Endothelial cell (in vitro differentiated cells): ENCODE measurements around the gene ATG5. TPM values are rescaled to one million over a fixed set of nuclear protein-coding genes. Genes with fewer than 3 reads are reported as not detected.

Experiments
- DNase-seq: peaks from one replicate; pipeline ENCODE4 v3.0.0; 2021; ENCODE audit warnings: low spot score
- H3K27ac Mint-ChIP-seq: one replicate; pipeline ENCODE4 v1.8.0; 2021; ENCODE audit warnings: mixed read lengths, inconsistent platforms; ENCODE audit not compliant: unreplicated experiment
- H3K27me3 Mint-ChIP-seq: one replicate; pipeline ENCODE4 v1.8.0; 2021; ENCODE audit warnings: mild to moderate bottlenecking, moderate library complexity, mixed read lengths, inconsistent platforms; ENCODE audit not compliant: unreplicated experiment
- H3K36me3 Mint-ChIP-seq: one replicate; pipeline ENCODE4 v1.8.0; 2021; ENCODE audit warnings: mild to moderate bottlenecking, low read depth, mixed read lengths, inconsistent platforms; ENCODE audit not compliant: unreplicated experiment
- H3K4me1 Mint-ChIP-seq: one replicate; pipeline ENCODE4 v1.8.0; 2021; ENCODE audit warnings: mild to moderate bottlenecking, mixed read lengths, inconsistent platforms; ENCODE audit not compliant: unreplicated experiment
- H3K4me3 Mint-ChIP-seq: one replicate; pipeline ENCODE4 v1.8.0; 2021; ENCODE audit warnings: mild to moderate bottlenecking, mixed read lengths, inconsistent platforms; ENCODE audit not compliant: unreplicated experiment
- H3K9me3 Mint-ChIP-seq: one replicate; pipeline ENCODE4 v1.8.0; 2021; ENCODE audit warnings: mixed read lengths, inconsistent platforms; ENCODE audit not compliant: unreplicated experiment
- CTCF ChIP-seq: fragments of 200-600 bp; sonication (generic); IDR thresholded peaks from one replicate; pipeline ENCODE4 v1.5.0; 2021; ENCODE audit warnings: antibody characterized with exemption; ENCODE audit not compliant: unreplicated experiment
- total RNA-seq: library from RNA; stranded (reverse); fragmentation: NEBNext Ultra II Directional; extraction: Animal tissue kit (Norgen Biotek cat#: 25700); gene quantifications from one replicate; pipeline ENCODE4 v1.2.1, GENCODE V29; 2021; ENCODE audit not compliant: unreplicated experiment

The ATG5 gene
- total RNA-seq, 1 donor from 2014 or later = 27.5 TPM

GRCh38 chr6:106206905-106207304 is 118.7 kb downstream of the ATG5 start:
- no peak for DNase-seq
- H3K9me3 Mint-ChIP-seq = no peaks in the 10 kb centered on the region
- TF ChIP-seq CTCF = no peak
- no peak overlapping the region for H3K4me3 Mint-ChIP-seq
- H3K27ac Mint-ChIP-seq = no peak overlapping the region
- no peaks in the 10 kb centered on the region for H3K27me3 Mint-ChIP-seq
- H3K36me3 Mint-ChIP-seq = peaks cover 4% of the 10 kb centered on the region
- H3K4me1 Mint-ChIP-seq = peaks cover 6% of the 10 kb centered on the region

- Mint-ChIP-seq H3K4me1 (peaks cover 6% of the 10 kb centered on the region), H3K27ac (no peak overlapping the region), H3K27me3 (peaks cover 3% of the 10 kb centered on the region), H3K36me3 (no peaks in the 10 kb centered on the region), H3K4me3 (no peak overlapping the region), H3K9me3 (no peaks in the 10 kb centered on the region)
- DNase-seq = no peak
- no peak for TF ChIP-seq CTCF
Measured at GRCh38 chr6:106204961-106205360, 120.6 kb downstream of the ATG5 start.

- H3K27ac Mint-ChIP-seq = no peak overlapping the region
- no peaks in the 10 kb centered on the region for H3K9me3 Mint-ChIP-seq
- peaks cover 3% of the 10 kb centered on the region for H3K27me3 Mint-ChIP-seq
- no peak overlapping the region for H3K4me3 Mint-ChIP-seq
- DNase-seq = no peak
- TF ChIP-seq CTCF = no peak
- H3K4me1 Mint-ChIP-seq = peaks cover 8% of the 10 kb centered on the region
- no peaks in the 10 kb centered on the region for H3K36me3 Mint-ChIP-seq
Measured at GRCh38 chr6:106199998-106200397, 125.6 kb downstream of the ATG5 start.

- DNase-seq = no peak
- Mint-ChIP-seq H3K4me3 (no peak overlapping the region), H3K4me1 (peaks cover 3% of the 10 kb centered on the region), H3K27ac (no peak overlapping the region), H3K9me3 (no peaks in the 10 kb centered on the region), H3K36me3 (no peaks in the 10 kb centered on the region), H3K27me3 (peaks cover 3% of the 10 kb centered on the region)
- TF ChIP-seq CTCF = no peak
Measured at GRCh38 chr6:106199331-106199730, 126.2 kb downstream of the ATG5 start.

GRCh38 chr6:106197441-106197840 is 128.1 kb downstream of the ATG5 start:
- peaks cover 2% of the 10 kb centered on the region for H3K4me1 Mint-ChIP-seq
- H3K27ac Mint-ChIP-seq = no peak overlapping the region
- H3K9me3 Mint-ChIP-seq = no peaks in the 10 kb centered on the region
- no peak for DNase-seq
- no peak overlapping the region for H3K4me3 Mint-ChIP-seq
- no peak for TF ChIP-seq CTCF
- peaks cover 3% of the 10 kb centered on the region for H3K27me3 Mint-ChIP-seq
- H3K36me3 Mint-ChIP-seq = no peaks in the 10 kb centered on the region
